GM12873 (cell line): Measurements from ENCODE around the gene WDR11.

Experiments
- TF ChIP-seq, protein P1 (sequence below): IDR thresholded peaks from 2 replicates; pipeline ENCODE4 v1.5.1; 2012; ENCODE audit warnings: low read depth, mild to moderate bottlenecking, moderate library complexity, low read length, control low read depth; ENCODE audit not compliant: insufficient read depth; ENCODE audit errors: missing control alignments

WDR11 gene

DNA sequence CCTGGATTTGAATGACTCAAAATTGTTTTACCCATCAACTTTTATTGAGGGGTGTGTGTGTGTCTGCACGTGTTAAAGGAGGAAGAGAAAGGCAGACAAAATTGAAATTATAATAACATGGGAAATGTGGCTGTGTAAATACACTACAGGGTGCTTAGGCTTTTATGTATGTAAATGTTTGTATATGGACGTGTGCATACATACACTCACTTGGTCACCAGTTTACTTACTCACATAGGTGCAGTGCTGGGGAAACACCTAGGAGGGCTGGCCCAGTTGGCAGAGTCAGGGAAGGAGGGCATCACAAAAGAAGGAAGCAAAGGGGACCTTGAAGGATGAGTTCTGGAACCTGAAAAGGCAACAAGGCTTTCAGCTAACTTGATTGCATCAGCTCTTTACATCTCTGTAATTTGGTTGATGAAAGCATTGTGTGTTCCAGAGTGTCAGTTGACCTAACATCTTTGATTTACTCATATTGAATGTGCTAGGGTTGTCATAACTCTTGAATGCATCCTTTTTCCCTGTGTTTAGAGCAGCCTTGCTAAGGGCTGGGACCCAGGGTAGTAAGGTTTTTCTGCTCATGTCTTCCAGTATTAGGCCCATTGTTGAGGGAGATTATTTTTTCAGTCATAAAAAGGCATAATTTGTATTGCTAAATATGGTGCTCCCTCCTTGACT, 10.2 kb downstream of the WDR11 start:
- TF ChIP-seq, protein P1, sequence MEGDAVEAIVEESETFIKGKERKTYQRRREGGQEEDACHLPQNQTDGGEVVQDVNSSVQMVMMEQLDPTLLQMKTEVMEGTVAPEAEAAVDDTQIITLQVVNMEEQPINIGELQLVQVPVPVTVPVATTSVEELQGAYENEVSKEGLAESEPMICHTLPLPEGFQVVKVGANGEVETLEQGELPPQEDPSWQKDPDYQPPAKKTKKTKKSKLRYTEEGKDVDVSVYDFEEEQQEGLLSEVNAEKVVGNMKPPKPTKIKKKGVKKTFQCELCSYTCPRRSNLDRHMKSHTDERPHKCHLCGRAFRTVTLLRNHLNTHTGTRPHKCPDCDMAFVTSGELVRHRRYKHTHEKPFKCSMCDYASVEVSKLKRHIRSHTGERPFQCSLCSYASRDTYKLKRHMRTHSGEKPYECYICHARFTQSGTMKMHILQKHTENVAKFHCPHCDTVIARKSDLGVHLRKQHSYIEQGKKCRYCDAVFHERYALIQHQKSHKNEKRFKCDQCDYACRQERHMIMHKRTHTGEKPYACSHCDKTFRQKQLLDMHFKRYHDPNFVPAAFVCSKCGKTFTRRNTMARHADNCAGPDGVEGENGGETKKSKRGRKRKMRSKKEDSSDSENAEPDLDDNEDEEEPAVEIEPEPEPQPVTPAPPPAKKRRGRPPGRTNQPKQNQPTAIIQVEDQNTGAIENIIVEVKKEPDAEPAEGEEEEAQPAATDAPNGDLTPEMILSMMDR, result no peak

DNA sequence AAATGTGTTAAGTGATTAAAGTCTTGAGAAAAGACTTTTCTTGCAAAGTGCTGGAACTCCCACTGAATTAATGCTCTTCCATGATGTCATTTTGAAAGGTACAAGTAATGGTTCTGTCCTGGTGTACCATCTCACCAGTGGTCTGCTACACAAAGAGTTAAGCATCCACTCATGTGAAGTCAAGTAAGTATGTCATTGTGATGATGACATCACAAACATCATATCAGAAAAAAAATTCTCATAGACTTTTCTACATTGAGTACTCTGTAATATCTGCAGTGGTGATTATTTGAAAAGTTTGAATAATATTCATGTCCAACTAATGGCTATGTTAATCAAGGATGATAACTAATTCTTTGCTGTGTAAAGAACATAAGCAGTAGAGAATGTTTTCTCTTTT, 22.6 kb downstream of the WDR11 start:
- TF ChIP-seq, protein P1, result no peak

DNA sequence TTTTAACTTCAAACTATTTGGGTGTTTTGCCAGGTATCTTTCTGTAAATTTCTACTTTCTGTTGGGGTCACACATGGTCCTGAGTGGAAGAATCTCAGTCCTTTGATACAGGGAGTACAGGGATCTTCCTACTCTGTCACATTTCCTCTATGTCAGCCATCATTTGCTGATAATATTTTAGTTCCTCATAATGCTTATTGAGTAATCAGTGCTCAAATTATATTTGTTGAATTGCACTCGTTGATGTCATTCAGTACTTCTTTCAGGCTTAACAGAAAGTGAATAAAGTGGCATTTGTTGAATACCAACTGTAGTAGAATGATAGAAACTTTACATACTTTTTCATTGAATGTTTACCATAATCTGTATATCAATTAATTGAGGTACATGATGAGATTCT, 31.9 kb downstream of the WDR11 start:
- TF ChIP-seq, protein P1, result no peak

DNA sequence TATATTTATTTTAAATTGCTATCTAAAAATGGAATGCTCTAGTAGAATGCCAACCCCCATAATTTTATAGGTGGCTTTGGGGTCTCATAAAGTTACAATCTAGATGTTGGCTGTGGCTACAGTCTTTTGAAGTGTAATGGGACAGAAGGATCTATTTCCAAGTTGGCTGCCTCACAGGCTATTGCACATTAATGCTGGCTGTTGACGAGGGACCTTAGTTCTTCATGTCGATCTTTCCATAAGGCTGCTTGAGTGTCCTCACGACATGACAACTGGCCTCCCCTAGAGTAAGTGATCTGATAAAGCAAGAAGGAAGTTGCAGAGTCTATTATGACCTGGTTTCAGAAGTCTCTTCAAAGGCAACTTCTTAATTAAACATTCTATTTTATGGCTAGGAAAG, 36.3 kb downstream of the WDR11 start:
- TF ChIP-seq, protein P1, result no peak

DNA sequence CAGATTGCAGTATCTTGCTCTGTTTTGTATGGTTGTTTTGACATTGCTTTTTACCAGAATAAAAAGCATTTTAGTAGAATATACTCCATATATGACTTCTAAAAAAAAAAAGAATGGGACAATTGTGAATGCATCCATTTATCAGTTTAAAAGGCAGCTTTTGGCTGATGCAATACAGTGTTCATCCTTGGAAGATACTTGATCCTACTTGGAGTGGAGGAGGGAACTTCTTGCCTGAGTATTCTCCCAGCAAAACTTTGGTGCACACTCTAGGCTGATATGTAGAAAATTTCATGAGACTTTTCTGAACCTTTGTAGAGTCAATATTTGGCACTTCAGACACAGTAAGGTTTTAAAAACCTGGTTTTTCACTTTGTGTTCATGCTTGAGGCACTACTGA, 40.2 kb downstream of the WDR11 start:
- TF ChIP-seq, protein P1, result no peak

DNA sequence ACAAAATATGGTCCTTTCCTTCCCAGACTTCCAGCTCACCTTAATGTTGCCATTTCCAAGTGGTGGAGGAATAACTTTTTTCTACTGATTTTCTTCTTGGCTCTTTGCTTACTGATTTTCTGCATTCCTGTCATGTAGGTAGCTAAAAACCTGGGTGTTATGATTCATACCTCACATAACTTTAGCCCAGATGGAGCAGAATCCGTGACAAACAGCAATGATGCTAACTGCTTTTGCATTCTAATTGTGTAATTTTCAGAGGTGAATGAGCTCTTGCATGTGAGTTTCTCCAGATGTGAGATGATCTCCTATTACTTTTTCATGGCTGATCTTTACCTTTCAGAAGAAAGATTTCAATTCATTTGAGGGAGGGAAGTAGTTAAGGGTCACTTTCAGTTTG, 43.4 kb downstream of the WDR11 start:
- TF ChIP-seq, protein P1, result no peak

DNA sequence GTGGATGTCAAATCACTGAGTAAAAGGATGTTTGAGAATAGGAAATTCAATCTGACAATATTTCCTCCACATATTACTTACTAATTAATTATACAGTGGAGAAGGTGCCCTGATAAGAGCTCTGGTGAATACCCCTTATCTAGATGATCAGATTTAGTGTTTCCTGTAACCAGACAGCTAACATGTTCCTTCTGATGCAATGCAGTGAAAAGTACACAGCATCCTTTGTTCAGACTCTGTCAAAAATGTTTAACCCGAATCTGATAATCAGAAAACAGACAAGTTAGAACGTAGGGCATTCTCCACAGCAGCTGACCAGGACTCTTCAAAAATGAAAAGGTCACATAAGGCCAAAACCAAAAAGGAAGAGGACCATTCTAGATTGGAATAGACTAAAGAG, 46.2 kb downstream of the WDR11 start:
- TF ChIP-seq, protein P1, result no peak
